DMS 273 treated with DMSO at 0.1 percent for 48 hours (cell line): ENCODE data around the gene PLXNA2.
A peak's percentile ranks its signal among the peaks of the same experiment; 100 is the strongest.

Experiments
- DNase-seq: peaks from one replicate; lab custom pipeline; 2025; lab: John Stamatoyannopoulos, UW

Gene PLXNA2

DNA sequence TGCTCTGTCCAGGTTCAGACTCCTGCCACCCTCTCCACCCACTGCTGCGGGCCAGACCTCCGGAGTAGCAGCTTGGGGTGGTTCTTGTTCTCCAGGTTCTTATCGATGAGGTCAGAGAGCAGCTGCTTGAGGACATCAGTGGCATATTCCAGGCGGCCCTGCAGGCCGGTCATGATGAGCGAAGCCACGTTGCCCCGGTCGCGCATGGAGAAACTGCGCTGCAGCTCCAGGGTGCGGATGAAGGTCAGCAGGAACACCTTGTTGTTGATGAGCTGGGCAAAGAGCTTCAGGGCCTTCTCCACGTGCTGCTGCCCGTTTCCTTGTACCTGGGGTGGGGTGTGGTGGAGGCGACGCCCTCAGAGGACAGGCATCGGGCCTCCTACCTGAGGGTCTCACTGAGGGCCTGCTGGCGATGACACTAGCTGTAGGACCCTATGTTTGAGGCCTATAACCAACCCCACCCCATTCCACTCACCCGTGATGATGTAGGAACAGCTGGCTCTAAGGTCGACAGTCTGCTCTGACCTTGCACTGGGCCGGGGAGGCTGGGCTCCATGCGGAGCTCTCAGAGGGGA lies 202.1 kb downstream of the PLXNA2 start:
- DNase-seq = no peak

- DNase-seq = no peak
These were observed 202.7 kb downstream of the PLXNA2 start for GRCh38 chr1:208041505-208041904.

- no peak for DNase-seq
These were observed 203.3 kb downstream of the PLXNA2 start for GRCh38 chr1:208040821-208041297.

GRCh38 chr1:208039536-208040332 lies 204.4 kb downstream of the PLXNA2 start:
- DNase-seq = no peak

- no peak for DNase-seq
These were observed 205.9 kb downstream of the PLXNA2 start for GRCh38 chr1:208038303-208038702.

DNA sequence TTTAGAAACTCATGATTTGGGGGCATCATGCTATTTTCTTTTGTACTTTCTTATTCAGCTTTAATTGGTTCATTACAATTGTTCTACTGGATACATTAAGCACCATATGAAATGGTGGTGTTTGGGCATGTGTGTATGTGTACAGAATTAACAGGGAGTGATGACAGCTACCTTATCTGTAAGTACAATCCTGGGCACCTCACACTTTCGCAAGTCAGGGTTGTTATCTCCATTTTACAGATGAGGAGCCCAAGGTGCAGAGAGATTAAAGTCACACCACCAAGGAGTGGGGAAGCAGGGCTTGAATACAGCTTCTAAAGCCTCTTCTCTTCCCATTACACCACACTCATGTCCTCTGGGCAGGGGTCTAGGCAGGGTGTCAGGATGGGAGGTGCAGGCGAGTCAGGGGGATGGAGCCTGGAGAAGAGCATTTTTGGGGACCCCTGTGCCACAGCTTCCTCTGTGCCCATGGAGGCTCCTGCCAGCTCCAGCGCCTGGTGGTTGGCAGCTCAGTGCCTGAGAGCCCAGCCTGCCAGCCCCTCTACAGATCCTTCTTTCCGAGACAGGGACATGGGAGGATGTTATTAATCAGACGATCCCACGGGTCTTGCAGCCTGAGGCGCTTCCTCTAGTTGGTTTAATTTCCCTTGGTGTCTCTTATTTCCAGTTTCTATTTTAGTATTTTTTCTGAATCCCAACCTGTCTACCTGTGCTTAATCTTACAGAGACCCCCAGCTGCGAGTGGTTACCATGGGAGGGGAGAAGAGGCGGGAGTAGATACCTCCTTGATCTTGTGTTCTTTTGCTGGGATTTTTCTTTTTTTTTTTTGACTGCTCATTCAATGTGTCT lies 207.0 kb downstream of the PLXNA2 start:
- DNase-seq = no peak

DNA sequence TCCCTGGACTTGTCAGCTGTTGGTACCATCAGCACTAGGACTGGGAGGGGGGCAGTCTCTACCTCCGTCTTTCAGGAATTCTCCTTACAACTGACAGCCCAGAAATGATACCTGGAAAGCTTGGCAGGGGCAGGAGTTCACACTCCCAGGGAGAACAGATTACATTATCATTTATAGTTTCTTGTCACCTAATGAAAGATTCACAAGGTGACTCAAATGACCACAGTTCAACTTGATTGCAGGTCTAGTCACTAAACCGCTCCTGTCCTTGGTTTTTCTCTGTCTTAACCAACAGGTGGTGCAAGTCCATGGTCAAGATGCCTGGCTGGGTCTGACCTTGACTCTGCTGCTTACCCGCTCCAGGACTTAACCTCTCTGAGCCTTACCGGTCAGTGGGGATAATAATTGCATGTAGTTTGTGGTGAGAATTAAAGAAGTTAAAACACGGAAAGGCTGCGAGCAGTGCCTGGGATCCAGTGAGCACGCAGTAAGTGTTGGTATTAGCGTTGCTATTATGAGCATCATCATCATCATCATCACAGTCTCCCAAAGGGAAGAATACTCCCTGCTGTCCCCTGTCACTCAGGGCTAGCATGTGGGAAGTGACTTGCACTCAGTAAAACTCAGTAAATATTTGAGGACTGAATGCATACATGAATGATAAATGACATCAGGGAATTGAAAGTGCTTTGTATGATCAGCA lies 207.9 kb downstream of the PLXNA2 start:
- no peak for DNase-seq

DNA sequence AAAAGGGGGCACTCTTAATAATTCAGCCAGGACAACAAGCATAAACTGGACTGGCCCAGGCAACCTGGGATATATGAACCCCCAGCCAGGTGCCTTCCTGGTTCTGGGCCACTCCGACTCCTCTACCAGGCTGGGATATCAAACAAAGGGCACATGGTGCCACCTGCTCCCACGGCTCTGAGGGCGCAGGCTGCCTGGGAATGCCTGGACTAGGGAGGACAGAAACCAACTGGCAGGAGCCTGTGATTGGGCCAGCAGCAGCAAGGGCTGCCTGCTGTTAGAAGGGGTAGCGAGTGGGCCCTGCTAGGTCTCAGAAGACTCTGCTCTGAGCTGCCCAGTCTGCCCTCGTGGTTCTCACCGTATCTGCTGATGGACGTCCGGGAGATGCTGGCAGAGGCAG lies 210.0 kb downstream of the PLXNA2 start:
- no peak for DNase-seq

DNA sequence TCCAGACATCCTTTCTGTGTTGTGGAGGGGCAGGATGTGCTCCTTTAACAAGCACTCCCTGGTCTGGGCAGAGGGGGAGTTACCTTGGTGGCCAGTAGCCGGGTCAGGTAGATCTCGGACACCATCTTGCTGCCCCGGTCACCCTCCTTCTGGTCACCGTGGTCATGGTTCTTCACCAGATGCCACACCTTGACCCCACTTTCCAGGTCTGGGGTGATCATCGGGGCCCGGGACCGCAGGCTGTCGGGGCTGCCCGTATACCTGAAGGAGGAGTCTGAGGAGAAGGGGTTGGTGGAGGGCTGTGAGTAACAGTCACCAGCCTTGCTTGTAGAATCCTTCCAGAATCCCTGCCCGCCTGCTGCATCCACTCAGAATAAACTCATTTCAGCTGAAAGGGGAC lies 210.9 kb downstream of the PLXNA2 start:
- no peak for DNase-seq

DNA sequence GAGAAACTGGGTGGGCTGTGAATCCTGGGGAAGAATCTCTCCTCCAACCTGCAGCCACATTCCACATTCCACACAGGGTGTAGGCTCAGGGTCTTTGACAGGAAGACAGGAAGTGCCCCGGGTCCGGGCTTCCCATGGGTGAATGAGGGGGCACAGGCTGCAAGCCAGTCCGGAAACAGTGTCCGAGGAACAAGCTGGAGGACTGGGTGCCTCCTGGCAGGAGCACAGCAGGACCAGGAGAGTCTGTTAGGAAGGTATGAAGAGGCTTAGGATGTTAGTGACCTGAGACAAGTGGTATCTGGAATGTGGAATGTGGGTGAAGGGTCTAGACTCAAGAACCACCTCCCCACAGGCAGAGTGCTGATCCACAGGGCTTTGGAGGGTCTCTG lies 212.3 kb downstream of the PLXNA2 start:
- no peak for DNase-seq

- DNase-seq = no peak
These were observed 212.8 kb downstream of the PLXNA2 start for GRCh38 chr1:208031316-208031931.

DNA sequence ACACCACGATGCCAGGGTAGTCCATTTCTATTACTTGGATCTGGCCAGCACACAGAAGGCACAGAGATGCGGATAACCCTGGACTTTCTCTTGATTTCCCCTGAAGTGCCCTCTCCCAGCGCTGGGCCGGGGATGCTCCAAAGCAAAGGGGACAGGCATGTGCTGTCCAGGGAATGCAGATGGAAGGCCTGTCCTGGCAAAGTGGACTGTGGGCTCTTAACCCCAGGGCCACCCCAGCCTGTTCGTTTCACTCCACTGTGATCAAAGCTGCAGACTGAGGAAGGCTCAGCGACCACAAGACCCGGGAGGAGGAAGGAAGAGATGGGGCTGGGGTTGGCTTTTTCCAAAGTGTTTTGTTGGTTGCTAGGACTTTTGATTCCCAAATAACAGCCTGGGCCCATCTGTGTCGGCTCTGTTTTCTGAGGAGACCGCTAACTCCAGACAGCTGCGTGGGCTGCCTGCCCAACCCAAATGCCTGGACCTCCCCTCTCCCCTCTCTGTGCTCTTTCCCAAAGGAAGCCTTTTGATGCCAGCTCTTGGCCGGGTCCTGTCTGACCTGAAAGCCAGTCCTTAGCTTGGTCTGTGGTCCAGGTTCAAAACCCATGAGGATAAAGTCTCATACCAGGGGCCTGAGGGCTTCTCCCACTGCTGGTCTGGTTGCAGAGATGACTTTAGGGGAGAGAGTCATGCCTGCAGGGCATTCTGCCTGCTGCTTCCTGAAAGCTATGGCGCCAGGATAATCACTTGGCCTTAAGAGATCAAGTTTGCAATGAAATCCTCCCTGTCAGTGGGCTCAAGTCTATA lies 213.7 kb downstream of the PLXNA2 start:
- DNase-seq = peak; percentile 61

DNA sequence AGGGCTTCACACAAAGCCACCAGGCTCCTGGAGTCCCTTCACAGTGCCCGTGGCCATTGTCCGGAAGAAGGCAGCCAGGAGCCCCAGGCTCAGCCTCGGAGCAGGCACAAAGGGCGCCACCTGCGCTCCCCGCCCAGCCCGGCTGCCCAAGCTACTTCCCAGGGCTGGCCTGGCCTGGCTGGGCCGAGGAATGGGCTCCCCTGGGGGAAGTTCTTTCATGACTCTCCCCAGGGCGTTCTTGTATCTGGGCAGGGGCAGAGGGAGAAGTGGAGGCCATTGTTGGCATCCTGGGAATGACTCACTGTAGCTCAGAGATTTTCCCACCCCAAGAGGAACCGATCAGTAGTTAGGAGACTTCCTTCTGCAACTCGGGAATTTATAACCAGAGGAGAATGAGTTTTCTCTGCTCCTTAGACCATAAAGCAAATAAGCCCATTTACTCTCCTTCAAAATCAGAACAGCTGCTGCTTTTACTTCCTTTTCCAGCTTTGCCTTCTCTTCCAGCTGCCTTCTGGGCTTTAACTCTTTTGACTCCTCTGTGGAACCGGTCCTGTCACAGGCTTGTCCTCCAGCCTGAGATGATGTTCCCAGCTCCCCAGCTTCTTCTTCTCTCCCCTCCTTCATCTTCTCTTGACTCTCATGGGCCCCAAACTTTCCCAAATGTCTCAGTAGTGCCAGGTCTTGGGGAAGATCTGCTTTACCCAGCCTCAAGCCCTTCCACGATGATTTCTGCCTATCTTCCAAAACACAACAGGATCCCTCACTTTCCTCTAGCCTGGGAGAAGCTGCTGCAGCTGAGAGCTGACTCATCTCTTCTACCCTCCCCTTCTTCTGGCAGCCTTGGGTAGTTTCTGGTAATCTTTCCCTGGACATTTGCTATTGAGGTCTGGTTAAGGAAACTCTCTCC lies 214.6 kb downstream of the PLXNA2 start:
- DNase-seq = peak; percentile 8

DNA sequence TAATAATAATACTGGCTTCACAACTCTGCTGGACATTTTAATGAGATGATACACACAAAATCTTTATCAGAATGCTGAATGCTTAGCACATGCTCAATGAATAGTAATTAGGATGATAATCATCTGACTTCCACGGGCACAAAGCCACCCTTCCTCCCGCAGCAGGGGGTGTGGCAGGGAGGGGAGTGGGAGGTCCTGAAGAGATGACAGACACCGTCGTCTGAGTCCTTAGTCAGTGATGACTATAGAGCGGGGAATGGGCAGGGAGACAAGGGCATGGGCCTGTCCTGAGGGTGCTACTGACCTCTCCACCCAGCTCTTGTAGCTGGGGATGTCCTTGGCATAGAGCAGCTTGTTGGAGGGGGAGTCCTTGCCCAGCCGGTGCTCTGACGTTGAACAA lies 215.7 kb downstream of the PLXNA2 start:
- no peak for DNase-seq

DNA sequence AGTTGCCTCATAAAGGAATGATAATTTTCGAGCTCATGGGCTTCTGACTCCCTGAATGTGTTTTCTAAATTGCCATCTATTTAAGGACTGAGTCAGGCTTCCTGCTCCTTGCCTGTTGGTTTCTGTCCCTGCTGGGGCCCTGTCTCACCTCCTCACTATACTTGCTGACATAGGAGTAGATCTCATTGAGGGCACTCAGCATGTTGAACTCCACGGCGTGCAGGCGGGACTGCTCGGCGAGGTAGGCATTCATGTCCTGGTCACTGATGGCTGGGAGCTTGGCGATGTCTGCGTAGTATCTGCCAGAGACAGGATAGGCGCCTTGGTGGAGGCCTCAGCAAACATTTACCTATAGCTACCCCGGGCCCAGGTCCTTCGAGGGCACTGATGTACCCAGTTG lies 216.3 kb downstream of the PLXNA2 start:
- DNase-seq = no peak

DNA sequence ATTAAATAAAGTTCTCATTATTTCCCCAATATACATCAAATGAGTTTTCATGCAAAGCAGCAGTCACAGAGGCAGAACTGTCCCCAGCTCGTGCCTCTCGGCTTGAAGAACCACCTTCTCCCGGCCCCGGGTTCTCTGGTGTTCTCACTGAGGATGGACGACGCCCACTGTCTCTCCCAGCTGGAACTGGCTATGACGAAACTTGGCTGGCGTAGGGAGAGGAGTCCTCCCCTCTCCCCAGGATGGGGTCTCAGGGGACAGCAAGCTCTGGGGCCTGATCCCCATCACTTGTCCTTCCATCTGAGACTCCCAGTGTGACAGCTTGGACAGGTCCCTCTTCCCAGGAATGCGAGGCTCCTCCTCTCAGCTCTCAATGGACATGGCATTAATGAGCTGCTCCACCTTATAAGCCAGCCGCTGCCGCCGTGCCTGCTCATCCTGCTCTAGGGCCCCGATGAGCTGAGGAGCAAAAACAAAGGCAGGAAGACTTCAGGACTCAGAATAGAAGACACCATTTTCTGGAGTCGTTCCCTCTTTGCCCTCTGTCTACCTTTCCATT lies 217.2 kb downstream of the PLXNA2 start:
- DNase-seq = no peak

DNA sequence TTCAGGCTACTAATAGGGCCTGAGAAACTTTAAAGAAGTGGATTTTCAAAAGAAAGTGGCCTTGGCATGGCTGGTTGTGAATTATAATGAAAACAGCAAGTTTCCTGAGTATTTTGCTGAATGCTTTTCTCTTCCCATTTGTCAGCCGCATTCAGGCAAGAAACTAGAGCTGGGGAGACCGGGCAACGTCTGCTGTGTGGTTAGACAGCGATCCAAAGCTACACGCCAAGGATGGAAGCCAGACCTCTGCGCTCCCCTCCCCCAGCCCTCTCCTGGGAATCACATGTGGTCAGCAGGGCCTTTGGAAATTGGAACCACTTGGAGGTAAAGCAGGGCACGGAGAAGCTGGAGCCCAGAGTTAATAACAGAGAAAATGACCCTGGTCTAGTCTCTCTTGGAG lies 219.2 kb downstream of the PLXNA2 start:
- DNase-seq = no peak

GRCh38 chr1:208024406-208024805 lies 219.8 kb downstream of the PLXNA2 start:
- no peak for DNase-seq

- no peak for DNase-seq
These were observed 224.9 kb downstream of the PLXNA2 start for GRCh38 chr1:208019257-208019656.

- DNase-seq = no peak
These were observed 228.9 kb downstream of the PLXNA2 start for GRCh38 chr1:208015255-208015654.
